Lung (tissue), 12 donors: ENCODE data around the gene UBXN10. TPM values are rescaled to one million over a fixed set of nuclear protein-coding genes. Genes with fewer than 3 reads are reported as not detected.

Experiments used
- ATAC-seq: fragments of 200-7000 bp; cut with Tn5 transposase; one replicate; pipeline ENCODE4 v1.9.1; 2020; ENCODE audit warnings: moderate number of reproducible peaks; ENCODE audit not compliant: insufficient read depth, low FRiP score
- DNase-seq, 3 donors: peaks; one replicate each; pipeline ENCODE4 v3.0.0-alpha.2; 2013 to 2017
- H3K27ac ChIP-seq, 2 donors: one replicate each; pipeline ENCODE4 v1.5.1; 2013; ENCODE audit warnings: mild to moderate bottlenecking in 2 of 2, moderate library complexity in 2 of 2, control low read depth in 1 of 2, inconsistent platforms in 1 of 2, low read depth in 1 of 2, low read length in 1 of 2
- H3K27me3 ChIP-seq, 3 donors: one replicate each; pipeline ENCODE4 v1.5.1; 2013; ENCODE audit warnings: low read length in 2 of 3; ENCODE audit not compliant: control insufficient read depth in 3 of 3, insufficient read depth in 3 of 3
- H3K36me3 ChIP-seq, 4 donors: one replicate each; pipeline ENCODE4 v1.5.1; 2013; ENCODE audit warnings: low read length in 4 of 4, mild to moderate bottlenecking in 1 of 4, moderate library complexity in 1 of 4; ENCODE audit not compliant: control insufficient read depth in 4 of 4, insufficient read depth in 4 of 4
- H3K4me1 ChIP-seq, 5 donors: one replicate each; pipeline ENCODE4 v1.5.1; 2013; ENCODE audit warnings: low read length in 5 of 5, mild to moderate bottlenecking in 2 of 5, moderate library complexity in 1 of 5; ENCODE audit not compliant: control insufficient read depth in 5 of 5, insufficient read depth in 5 of 5
- H3K4me3 ChIP-seq: one replicate; pipeline ENCODE4 v1.5.1; 2013; ENCODE audit warnings: mild to moderate bottlenecking, control low read depth, moderate library complexity
- H3K9ac ChIP-seq, 2 donors: one replicate each; pipeline ENCODE4 v1.5.1; 2013; ENCODE audit warnings: low read length in 2 of 2, control low read depth in 1 of 2; ENCODE audit not compliant: insufficient read depth in 1 of 2
- H3K9me3 ChIP-seq, 4 donors: one replicate each; pipeline ENCODE4 v1.5.1; 2013; ENCODE audit warnings: low read length in 3 of 4, mild to moderate bottlenecking in 1 of 4, moderate library complexity in 1 of 4; ENCODE audit not compliant: control insufficient read depth in 4 of 4, insufficient read depth in 3 of 4
- CTCF ChIP-seq: IDR thresholded peaks from 2 replicates; pipeline ENCODE4 v1.5.1; 2012; ENCODE audit warnings: mild to moderate bottlenecking; ENCODE audit errors: control extremely low read depth, extremely low read depth
- WGBS, 2 donors: extraction: QIAGEN DNeasy Blood & Tissue Kit; methylation state at CpG; one replicate each; pipeline ENCODE4 v1.1.7; 2013; 5-methylcytosine and 5-hydroxymethylcytosine counted together
- polyA plus RNA-seq, 2 donors: library from polyadenylated mRNA; stranded (reverse); fragments of 200-250 nt; gene quantifications; one replicate each; pipeline ENCODE4 v1.2.1, GENCODE V29; 2013
- total RNA-seq, 2 donors: library from RNA; depleted of rRNA in 1 of 2; stranded (reverse); fragments of >200 nt in 1 of 2; gene quantifications; one replicate each; pipeline ENCODE4 v1.2.1, GENCODE V29; 2014 to 2021
- donor health status: control.
- donor health status: control.
- donor health status: Bipolar disorder and iron deficiency.
- donor health status: healthy.
- donor health status: DM: yes; HTN: yes; CAD: no.

UBXN10 gene
- total and polyA plus RNA-seq, 4 donors, result 2.5 to 19.7 (median 12.3) TPM

GRCh38 chr1:20160034-20160433 lies 25.9 kb upstream of the UBXN10 start:
- 79 to 89% methylated on average over 1 of the region's 1 CpG for WGBS, 2 donors

GRCh38 chr1:20164694-20165202 lies 21.1 kb upstream of the UBXN10 start:
- no peak overlapping the region for H3K4me3 ChIP-seq

More at GRCh38 chr1:20160034-20160433, 25.9 kb upstream of the UBXN10 start:
- Histone ChIP-seq H3K27me3 (no peaks in the 10 kb centered on the region), H3K9ac (no peak overlapping the region), H3K9me3 (peaks cover 0 to 47% (median 16%) of the 10 kb centered on the region in 4 donors), H3K4me1 (peaks cover 0 to 5% (median 0%) of the 10 kb centered on the region in 5 donors), H3K36me3 (no peaks in the 10 kb centered on the region), H3K27ac (no peak overlapping the region), H3K4me3 (no peak overlapping the region)
- ATAC-seq (no peak), DNase-seq (no peak)
- TF ChIP-seq CTCF, result no peak

GRCh38 chr1:20165522-20165951 lies 20.4 kb upstream of the UBXN10 start:
- no peak overlapping the region for H3K9ac ChIP-seq
- H3K4me3 ChIP-seq, result no peak overlapping the region
- no peak for ATAC-seq
- H3K27me3 ChIP-seq, result peaks cover 0 to 10% (median 0%) of the 10 kb centered on the region in 3 donors
- no peak for TF ChIP-seq CTCF
- no peak overlapping the region for H3K27ac ChIP-seq
- DNase-seq, result peak in 1 of 3 donors; percentile 32
- H3K36me3 ChIP-seq, result no peaks in the 10 kb centered on the region
- peaks cover 0 to 31% (median 4%) of the 10 kb centered on the region in 4 donors for H3K9me3 ChIP-seq
- peaks cover 0 to 5% (median 0%) of the 10 kb centered on the region in 5 donors for H3K4me1 ChIP-seq
- 76 to 93% methylated on average over 16 of the region's 16 CpGs for WGBS, 2 donors

More at GRCh38 chr1:20164694-20165202, 21.1 kb upstream of the UBXN10 start:
- H3K9me3 ChIP-seq, result peaks cover 0 to 35% (median 9%) of the 10 kb centered on the region in 4 donors
- peaks cover 0 to 5% (median 0%) of the 10 kb centered on the region in 5 donors for H3K4me1 ChIP-seq
- H3K36me3 ChIP-seq, result no peaks in the 10 kb centered on the region
- peaks cover 0 to 10% (median 0%) of the 10 kb centered on the region in 3 donors for H3K27me3 ChIP-seq
- no peak for ATAC-seq
- no peak overlapping the region for H3K9ac ChIP-seq
- WGBS, 2 donors, result 48 to 64% methylated on average over 15 of the region's 15 CpGs
- DNase-seq, result peak; percentile 38 to 51 (median 49)
- H3K27ac ChIP-seq, result peak overlapping the region in 1 of 2 donors; percentile 15
- no peak for TF ChIP-seq CTCF
